ENCODE results near the gene CREB5.

DNA sequence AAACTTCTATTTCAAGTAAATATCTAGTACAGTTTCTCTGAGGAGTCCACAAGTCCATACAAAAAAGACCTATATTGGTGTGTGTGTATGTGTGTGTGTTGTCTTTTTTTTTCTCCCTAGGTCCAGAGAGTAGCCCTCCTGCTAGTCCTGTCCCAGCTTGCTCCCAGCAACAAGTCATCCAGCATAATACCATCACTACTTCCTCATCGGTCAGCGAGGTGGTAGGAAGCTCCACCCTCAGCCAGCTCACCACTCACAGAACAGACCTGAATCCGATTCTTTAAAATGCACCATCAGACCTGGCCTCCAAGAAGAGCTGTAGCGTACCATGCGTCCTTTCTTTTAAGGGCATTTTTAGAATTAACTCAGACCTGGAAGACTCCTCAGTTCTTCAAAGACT is 406.7 kb downstream of the CREB5 start:
- TF ChIP-seq, protein P1, sequence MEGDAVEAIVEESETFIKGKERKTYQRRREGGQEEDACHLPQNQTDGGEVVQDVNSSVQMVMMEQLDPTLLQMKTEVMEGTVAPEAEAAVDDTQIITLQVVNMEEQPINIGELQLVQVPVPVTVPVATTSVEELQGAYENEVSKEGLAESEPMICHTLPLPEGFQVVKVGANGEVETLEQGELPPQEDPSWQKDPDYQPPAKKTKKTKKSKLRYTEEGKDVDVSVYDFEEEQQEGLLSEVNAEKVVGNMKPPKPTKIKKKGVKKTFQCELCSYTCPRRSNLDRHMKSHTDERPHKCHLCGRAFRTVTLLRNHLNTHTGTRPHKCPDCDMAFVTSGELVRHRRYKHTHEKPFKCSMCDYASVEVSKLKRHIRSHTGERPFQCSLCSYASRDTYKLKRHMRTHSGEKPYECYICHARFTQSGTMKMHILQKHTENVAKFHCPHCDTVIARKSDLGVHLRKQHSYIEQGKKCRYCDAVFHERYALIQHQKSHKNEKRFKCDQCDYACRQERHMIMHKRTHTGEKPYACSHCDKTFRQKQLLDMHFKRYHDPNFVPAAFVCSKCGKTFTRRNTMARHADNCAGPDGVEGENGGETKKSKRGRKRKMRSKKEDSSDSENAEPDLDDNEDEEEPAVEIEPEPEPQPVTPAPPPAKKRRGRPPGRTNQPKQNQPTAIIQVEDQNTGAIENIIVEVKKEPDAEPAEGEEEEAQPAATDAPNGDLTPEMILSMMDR (conservative IDR thresholded peaks at IDR 0.05): no peak
- no peak for TF ChIP-seq EZH2 (IDR thresholded peaks at IDR 0.05; ENCODE audit: low read depth)
